Bone marrow (tissue), 2 donors: ENCODE results near the gene ANKRD33B.
"Not testable (repeated sequence)": the region's sequence is repeated elsewhere in the genome, so short reads cannot be mapped to it uniquely, and the experiment has no call there.

Source experiments
- DNase-seq, 2 donors: peaks; one replicate each; lab custom pipeline; 2025; lab: John Stamatoyannopoulos, UW

The ANKRD33B gene

DNA sequence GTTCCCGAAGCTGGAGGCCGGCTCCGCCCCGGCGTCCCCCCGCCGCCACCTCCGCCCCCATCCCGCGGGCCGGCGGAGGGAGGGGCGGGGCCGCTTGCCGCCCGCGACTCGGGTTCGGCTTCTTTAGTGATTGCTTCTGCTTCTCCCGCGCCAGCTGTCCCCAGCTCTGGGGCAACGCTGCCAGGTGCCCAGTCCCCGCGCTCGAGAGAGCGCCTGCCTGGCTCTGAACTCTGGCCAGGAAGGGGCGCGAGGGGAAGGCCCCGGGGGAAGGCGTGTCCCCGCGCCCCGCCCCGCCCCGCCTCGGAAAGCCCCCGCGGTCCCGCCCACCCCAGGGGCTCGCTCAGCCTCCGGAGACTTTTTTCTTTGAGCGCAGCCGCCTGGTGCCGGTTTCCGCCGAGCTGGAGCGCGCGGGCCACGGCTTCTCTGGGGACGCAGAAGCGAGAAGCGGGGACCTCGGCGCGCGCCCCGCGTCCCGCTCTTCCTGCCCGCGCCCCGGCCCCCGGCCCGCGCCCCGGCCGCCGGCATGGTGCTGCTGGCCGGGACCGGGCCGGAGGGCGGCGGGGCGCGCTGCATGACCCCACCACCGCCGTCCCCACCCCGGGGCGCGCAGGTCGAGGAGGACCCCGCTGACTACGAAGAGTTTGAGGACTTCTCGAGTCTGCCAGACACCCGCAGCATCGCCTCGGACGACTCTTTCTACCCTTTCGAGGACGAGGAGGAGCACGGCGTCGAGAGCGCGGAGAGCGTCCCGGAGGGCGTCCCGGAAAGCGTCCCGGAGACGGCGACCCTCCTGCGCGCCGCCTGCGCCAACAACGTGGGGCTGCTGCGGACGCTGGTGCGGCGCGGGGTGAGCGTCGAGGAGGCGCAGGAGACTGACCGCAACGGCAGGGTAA is at the start of gene ANKRD33B:
ANKRD33B (plus strand) TSS at position 126 of the 893 bp plus-strand sequence; CDS start at position 524, 398 bp downstream.
- DNase-seq = peak; percentile 17 to 67

DNA sequence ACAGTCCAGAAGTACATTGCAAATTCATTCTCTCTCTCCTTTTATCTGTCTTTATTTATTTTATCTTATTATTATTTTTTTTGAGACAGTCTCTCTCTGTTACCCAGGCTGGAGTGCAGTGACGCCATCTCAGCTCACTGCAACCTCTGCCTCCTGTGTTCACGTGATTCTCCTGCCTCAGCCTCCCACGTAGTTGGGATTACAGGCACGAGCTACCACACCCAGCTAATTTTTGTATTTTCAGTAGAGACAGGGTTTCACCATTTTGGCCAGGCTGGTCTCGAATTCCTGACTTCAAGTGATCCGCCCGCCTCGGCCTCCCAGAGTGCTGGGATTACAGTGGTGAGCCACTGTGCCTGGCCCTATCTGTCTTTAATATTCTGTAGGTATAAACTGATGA is 49.3 kb upstream of the ANKRD33B start:
- not testable (repeated sequence) for DNase-seq

DNA sequence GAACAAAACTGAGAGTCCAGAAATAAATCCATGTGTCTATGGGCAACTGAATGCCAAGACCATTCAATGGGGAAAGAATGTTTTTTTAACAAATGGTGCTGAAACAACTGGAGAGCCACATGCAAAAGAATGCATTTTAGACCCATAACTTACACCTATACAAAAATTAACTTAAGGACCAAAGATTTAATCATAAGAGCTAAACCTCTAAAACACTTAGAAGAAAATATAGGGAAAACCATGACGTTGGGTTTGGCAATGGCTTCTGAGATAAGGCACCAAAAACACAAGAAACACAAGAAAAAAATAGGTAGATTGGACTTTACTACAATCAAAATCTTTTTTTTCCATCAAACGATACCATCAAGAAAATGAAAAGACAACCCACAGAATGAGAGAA is 48.4 kb upstream of the ANKRD33B start:
- DNase-seq = no peak

DNA sequence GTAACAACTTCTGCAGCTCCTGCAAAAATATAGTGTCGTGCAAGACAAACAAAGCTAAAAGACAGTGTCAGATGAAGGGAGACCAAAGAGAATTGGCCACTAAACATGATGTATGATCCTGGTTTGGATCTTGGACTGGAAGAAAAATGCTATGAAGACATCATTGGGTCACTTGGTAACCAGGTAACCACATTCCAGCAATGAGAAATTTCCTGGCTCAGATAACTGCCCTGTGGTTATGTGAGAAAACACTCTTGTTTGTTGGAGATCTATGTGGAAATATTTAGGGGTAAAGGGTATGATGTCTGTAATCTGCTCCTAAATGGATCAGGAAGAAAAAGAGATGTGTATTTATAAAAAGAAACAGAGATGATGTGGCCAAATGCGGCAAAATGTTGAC is 45.5 kb upstream of the ANKRD33B start:
- no peak for DNase-seq

DNA sequence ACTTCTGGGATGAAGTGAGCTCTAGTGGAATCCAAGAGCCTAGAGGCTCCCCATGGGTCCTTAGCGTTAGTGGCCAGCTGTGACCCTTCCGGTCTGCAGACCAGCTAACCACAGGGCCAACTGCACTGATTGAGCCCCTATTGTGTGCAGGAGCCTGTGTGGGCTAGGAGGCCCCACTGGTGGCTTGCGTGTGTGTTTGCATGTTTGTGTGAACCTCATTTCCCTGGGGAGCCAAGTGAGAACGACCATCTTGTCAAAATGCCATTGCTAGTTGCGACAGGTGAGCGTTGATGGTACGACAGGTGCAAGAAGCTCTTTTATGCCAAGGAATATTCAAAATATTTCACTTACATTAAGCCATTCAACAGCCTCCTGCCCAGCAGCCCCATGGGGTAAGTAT is 44.1 kb upstream of the ANKRD33B start:
- DNase-seq = no peak

DNA sequence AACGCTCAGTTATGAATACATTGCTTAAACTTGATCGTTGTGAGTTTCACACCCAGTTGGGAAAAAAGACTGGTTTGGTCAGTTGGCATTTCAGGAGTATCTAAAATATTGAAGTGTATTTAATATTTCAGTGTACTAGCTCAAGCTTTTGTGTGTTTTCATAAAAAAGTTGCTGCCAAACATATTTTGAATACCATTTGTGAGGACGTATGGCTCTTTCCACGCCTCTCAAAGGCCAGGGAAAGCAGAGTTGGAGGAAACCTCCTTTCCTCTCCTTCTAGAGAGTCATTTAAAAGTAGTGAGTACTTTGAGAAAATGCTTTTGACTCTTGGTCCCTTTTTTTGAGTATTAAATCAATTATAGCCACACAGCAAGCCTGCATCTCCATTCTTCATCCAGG is 43.2 kb upstream of the ANKRD33B start:
- no peak for DNase-seq

DNA sequence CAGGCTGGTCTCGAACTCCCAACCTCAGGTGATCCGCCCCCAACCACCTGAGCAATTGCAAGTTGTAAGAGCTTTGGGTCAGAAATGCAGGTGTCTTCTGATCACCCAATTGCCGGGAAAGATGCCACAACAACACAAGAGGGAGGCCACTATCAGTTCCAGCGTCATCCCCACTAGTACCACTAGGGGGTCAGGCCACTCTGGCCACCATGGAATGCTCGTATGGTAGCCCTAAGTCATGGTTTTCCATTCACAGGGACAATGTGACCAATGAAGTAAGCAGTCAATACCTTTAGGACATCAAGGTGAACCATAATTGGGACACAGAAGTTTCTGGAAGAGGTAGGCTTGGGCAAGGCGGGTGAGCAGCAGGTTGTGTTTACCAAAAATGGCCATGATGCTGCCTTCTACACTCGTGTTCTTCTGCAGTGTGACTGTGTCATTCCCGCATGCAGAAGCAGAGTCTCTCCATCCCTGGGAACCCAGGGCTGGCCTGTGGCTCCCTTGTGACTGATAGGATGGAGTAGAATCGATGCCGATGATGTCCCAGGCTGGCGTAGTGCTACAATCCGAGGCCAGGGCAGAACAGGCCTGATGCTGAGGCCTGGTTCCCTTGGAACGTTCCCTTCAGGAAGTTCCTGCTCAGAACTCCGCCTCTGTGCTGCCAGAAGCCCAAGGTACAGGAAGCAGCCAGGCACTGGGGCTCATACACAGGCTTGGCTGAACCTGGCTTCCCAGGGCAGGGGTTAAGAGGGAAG is 42.2 kb upstream of the ANKRD33B start:
- DNase-seq = no peak

DNA sequence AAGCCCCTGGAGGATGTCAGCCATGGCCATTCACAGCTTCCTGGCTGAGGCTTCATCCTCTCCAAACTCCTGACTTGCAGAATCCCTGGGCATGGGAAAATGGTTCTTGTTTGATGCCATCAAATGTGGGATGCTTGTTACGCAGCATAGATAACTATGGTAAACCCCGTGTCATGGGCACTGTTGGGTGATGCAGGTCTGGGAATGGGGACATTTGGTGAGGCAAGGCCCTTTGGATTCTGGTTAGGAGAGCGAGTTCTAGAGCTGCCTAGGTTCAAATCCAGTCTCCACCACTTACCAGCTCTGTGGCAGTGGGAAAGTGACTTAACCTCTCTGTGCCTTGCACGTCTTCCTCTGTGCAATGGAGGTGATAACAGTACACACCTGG is 41.7 kb upstream of the ANKRD33B start:
- DNase-seq = no peak

DNA sequence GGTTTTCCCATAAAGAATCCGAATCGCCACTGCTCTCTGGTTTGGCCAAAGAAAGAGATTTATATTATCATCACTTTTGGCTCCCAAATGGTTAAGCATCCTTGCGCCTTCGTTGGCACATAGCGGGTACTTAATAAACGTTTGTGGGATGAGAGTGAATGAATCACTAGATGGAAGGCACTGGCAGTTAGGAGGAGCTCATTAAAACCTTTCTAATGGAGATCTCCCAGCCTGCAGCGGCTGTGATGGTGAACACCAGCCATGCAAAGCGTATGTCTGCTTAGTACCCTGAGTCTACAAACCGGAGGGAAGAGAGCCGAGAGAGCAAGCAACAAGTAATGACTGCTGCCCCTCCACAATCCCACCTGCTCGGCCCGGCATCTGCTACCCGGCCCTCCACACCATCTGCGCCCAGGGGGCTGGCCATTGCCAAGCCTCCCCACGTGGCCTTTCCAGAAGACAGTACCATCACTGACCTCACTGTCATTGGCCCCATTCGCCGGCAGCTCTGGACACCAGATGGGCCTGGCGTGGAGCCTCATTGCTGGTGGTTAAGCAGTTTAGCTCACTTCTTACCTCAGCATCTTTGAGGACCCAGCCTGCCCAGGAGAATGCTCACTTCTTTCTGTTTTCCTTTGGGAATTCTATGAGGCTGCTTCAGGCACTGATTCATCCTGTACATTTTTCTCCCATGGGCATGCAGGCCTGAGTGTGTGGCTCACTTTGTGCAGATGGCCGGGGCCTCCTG is 39.3 kb upstream of the ANKRD33B start:
- no peak for DNase-seq

DNA sequence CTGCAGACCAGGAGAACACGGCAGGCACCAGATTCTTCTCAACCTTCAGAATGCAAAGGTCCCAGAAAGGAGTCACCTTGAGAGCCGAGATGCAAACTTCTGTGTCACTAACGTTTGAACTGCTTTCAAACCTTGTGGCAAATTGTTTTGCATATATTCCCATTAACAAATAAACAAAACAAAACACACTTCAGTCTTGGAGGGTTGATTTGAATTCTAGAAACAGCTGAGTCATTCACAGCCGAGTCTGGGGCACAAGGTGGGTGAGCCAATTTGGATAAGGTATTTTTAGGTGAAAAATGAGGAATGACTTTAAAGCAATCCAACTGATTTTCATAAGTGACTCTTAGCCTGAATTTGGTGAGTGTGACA is 38.8 kb upstream of the ANKRD33B start:
- DNase-seq = no peak

DNA sequence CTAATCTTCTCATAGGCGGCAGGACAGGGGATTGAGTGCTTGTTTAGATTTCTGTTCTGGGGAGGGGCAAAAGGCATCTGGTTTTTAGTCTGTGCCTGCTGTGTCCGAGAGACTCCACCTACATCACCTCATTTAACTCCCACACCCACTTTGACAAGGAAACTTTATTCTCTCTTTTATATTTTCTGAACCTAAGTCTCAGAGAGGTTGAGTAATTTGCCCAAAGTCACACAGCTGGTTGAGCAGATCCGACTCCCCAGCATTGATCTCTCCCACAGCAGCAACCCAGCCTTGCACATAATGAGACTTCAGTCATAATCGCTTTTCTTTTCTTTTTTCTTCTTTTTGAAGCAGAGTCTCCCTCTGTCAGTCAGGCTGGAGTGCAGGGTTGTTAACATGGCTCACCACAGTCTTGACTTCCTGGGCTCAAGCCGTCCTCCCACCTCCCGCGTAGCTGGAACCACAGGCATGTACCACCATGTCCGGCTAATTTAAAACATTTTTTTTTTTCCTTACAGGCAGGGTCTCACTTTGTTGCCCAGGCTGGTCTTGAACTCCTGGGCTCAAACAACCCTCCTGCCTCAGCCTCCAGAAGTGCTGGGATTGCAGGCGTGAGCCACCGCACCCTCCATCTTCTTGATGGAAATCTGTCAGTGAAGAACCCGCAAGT is 36.5 kb upstream of the ANKRD33B start:
- no peak for DNase-seq

DNA sequence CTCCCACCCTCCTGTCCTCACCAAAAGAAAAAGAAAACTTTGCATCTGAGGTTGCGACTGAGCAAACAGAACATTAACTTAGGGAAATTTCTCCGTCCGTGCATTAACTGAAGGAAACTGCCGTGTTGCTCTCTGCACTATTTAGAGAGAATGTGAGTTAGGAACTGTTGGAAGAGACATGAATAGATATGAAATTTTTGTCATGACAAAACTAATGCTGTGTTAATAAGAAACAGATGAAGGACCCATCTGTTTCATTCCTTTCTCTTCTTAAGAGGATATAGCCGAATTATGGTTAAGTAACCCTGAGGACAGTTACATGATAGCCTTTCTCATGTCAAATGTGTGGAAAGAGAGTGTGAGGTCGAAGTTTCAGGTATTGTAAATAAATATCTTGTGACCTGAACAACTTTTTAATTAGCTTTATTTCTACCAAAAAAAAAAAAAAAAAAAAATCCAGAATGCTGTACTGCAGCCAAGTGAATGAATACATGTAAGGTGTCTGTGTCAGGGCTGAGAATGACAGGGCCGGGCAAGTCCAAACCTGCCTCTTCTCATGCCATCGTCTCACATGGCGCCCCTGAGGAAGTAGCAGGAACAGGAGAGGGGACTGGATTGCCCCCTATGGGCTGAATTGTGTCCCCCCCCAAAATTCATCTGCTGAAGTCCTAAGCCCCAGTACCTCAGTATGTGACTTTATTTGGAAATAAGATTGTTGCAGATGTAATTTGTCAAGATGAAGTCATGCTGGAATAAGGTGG is 35.6 kb upstream of the ANKRD33B start:
- DNase-seq = no peak

DNA sequence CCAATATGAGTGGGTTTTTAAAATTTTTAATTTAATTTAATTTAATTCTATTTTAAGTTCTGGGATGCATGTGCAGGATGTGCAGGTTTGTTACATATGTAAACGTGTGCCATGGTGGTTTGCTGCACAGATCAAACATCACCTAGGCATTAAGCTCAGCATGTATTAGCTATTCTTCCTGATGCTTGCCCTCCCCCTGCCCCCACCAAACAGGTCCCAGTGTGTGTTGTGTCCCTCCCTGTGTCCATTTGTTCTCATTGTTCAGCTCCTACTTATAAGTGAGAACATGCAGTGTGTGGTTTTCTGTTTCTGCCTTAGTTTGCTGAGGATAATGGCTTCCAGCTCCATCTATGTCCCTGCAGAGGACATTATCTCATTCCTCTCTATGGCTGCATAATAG is 35.0 kb upstream of the ANKRD33B start:
- no peak for DNase-seq

DNA sequence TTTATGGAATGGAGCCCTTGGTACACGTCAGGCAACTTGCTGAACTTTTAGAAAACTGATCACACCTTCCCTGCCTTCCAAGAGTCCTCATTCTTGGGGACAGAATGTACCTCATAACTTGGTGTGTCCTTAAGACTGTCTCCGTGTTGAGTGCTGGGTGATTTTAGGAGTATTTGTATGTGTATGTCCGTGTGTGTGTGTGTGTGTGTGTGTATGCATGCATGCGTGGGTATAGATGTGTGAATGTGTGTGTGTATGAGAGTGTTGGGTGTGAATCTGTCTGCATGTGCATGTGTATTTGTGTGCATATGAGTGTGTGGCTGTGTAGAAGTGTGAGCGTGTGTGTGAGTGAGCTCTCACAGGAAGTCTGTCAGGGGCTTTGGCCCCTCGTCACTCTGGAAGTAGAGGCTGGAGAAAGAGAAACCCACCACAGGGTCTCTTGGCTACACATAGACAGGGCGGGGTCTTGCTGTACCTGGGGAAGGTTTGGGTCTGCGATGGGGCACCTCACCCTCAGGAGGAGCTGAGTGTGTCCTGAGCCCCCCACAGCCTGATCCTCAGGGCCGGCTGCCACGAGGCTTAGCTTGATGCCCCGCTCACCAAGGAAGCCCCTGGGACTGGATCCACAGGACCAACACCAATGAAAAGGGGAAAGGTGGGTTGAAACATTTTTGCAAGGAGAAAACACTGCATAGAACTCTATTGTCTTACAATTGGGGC is 33.1 kb upstream of the ANKRD33B start:
- DNase-seq = no peak

DNA sequence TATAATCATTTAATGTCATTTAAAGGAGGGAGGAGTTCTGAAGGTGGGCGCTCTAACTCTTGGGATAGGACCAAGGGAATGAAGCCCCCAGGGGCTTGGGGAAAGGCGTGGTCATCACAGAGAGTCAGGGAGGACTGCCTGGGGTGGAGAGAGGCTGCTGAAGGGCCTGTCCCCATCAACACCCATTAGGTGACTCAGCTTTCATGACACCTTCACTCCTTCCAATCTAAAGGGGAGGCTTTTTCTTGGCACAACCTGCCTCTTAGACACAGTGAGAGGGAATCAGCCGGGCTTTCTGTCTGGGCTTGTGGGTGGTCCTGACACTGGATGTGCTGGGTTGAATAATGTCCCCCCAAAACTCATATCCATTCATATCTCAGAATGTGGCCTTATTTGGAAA is 31.4 kb upstream of the ANKRD33B start:
- DNase-seq = no peak

DNA sequence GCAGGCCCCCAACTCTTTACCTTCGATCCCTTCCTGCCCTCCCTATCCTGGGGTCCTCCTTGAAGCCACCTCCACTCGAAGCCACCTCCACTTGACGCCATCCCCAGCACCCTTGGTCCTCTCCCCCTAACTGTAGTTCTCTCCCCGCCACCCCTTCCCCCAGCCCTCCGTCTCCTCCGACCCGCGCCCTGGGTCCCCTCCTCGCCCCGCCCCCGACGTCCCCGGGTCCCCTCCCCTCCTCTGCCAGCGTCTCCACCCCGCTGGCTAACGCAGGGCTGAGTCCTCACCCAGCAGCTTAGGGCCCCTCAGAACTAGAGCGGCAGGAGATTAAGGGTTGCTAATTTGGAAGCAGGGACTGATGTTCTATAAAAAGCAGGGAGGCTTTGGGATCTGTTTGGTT is 30.6 kb upstream of the ANKRD33B start:
- no peak for DNase-seq

DNA sequence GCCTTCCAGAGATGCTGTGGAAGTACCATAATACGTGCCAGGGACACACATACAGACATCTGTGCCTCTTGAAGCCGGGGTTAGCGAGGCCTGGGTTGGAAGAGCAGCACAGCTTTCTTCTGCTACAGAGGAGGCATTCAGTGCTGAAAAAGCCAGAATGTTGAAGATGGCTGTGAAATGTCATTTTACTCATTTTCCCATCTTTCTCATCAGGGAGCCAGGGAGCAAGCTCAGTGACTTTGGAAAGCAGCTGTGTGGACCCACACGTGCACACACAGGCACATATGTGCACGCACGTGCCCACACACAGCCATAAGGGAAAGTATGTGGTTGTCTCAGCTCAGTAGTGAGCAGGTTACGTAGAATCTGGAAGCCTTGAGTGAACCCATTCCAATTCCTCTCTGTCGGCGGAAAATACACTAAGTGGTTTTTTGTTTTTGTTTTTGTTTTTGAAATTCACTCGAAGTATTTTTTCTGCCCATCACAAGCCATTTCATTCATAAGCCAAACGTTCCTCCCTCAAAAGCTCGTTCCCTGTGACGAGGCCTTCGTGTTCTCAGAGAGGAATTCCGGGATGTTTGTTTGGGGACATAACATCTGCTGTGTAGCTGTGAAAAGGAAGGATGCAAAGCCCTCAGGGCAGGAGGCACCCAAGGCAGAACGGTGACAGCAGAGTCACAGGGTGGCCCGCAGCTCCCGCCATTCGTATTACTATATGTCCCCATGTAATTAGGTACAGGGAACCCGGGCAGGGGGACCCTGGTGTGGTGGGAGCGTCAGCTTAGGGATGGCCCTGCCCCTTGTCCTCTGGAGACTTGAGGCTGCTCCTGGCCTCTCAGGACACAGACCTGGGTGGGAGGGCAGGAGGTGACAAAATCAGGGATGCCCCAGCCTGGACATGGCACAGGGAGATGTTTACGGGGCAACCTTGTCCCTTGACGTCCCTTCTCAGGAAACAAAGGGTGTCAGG is 29.0 kb upstream of the ANKRD33B start:
- DNase-seq = no peak

DNA sequence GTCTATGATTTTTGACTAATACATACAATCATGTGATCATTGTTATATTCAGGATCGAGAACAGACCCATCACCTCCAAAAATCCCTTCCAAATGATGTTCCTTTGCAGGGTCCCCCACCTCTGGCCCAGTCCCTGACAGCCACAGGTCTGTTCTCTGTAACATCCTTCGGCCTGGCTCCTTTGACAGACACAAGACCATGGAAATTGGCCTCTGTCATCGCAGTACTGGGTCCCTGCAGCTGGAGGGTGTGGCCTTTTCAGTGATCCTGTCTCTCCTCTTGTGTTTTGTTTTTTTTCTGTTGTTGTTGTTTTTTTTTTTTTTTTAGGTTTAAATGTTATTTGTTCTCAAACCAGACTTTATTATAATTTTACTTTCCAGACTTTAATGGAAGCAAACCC is 27.4 kb upstream of the ANKRD33B start:
- no peak for DNase-seq

DNA sequence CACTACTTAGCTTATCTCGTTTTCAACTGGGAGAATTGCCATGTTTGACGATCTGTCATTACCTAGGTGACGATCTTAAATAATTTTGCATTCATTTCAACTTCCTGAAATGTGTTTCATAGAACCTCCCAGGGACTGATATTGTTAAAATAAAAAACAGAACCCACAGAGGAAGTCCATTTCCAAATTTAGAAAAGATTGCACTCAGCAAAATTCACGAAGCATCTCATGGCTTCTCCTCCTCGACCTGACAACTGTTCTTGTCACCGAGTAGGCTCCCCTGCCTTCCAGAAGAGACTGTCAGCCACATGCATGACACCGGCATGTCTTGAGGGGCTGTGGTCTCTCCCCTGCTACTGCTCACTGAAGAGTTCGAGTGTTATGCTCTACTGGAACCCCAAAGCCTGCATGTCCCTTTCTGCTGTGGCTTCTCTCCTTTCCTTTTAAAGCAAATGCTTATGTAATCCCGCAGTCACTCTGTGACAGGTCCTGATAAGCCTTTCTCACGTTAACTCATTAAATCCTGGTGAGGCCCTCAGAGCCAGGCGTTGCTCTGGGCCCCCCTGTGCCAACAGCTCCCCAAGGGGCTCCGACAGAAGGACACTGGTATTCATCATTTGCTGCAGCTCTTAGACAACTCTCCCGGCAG is 26.8 kb upstream of the ANKRD33B start:
- DNase-seq = peak in 1 of 2 donors; percentile 18
